LNCAP (cell line): ENCODE measurements around the gene SRRT.
A peak's percentile ranks its signal among the peaks of the same experiment; 100 is the strongest.

ENCODE experiments used
- TF ChIP-seq, protein P1 (sequence below): fragments of 450-650 bp; IDR thresholded peaks from 2 replicates; pipeline ENCODE4 v1.5.1; 2017; ENCODE audit warnings: mild to moderate bottlenecking

SRRT gene, protein sequence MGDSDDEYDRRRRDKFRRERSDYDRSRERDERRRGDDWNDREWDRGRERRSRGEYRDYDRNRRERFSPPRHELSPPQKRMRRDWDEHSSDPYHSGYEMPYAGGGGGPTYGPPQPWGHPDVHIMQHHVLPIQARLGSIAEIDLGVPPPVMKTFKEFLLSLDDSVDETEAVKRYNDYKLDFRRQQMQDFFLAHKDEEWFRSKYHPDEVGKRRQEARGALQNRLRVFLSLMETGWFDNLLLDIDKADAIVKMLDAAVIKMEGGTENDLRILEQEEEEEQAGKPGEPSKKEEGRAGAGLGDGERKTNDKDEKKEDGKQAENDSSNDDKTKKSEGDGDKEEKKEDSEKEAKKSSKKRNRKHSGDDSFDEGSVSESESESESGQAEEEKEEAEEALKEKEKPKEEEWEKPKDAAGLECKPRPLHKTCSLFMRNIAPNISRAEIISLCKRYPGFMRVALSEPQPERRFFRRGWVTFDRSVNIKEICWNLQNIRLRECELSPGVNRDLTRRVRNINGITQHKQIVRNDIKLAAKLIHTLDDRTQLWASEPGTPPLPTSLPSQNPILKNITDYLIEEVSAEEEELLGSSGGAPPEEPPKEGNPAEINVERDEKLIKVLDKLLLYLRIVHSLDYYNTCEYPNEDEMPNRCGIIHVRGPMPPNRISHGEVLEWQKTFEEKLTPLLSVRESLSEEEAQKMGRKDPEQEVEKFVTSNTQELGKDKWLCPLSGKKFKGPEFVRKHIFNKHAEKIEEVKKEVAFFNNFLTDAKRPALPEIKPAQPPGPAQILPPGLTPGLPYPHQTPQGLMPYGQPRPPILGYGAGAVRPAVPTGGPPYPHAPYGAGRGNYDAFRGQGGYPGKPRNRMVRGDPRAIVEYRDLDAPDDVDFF

DNA sequence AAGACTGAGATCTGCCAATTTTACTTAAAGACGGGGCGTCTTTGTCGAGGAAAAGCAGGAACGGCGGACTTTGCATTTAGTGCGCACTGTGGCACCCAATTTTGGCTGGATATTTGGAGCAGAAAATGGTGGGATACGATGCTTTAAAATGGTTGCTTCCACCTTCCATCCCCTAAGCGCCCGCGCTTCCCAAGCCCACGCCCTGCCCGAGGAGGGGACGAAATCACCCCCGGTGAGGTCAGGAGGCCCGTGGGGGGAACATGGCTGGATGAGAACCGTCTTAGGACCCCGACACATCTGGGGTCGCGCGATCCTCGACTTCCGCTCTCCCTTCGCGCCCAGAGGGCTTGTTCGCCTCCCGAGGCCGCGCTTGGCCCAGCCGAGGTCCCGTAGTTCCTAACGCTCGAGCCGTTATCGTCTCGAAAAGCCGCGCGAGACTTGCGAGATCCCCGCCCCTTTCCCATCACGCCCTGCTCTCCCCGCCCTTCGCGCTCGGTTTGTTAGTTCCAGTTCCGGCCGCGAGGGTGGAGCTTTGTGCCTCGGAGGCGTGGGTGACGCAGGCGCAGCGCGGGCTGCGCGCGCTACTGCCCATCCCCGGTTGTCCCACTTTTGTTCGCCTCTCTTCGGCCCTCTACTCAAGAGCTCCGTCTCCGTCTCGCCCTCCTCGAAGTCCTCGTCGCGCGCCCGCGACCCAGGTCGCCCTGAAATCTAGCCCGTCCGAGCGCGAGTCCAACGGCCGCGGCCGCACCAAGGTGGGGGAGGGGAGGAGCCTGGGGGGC, at the start of gene SRRT:
Gene SRRT, plus strand, starts transcription at position 527 of the 779 bp plus-strand sequence. CDS start 488 bp downstream, outside the sequence.
- TF ChIP-seq, protein P1, sequence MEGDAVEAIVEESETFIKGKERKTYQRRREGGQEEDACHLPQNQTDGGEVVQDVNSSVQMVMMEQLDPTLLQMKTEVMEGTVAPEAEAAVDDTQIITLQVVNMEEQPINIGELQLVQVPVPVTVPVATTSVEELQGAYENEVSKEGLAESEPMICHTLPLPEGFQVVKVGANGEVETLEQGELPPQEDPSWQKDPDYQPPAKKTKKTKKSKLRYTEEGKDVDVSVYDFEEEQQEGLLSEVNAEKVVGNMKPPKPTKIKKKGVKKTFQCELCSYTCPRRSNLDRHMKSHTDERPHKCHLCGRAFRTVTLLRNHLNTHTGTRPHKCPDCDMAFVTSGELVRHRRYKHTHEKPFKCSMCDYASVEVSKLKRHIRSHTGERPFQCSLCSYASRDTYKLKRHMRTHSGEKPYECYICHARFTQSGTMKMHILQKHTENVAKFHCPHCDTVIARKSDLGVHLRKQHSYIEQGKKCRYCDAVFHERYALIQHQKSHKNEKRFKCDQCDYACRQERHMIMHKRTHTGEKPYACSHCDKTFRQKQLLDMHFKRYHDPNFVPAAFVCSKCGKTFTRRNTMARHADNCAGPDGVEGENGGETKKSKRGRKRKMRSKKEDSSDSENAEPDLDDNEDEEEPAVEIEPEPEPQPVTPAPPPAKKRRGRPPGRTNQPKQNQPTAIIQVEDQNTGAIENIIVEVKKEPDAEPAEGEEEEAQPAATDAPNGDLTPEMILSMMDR, result no peak

DNA sequence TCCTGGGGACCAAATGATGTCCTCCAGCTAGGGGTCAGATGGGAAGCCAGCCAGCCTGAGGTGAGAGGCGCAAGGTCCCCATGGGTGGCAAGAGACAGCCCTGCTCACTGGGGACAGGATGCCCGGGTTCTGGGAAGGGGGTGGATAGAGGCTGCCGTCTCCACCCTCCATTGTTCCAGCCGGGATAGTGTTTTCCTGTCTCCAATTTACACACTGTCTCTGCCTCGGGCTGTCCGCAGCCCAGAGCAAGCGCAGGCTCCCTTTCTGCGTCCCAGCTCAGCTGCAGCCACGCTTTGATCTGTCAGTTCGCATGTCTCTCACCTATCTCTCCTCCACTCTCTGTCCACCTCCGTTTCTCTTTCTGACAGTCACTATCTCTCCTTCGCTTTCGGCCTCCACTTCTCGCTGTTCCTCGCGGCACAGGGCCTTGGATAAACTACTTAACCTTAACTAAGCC, 49.7 kb upstream of the SRRT start:
- TF ChIP-seq, protein P1, result no peak

DNA sequence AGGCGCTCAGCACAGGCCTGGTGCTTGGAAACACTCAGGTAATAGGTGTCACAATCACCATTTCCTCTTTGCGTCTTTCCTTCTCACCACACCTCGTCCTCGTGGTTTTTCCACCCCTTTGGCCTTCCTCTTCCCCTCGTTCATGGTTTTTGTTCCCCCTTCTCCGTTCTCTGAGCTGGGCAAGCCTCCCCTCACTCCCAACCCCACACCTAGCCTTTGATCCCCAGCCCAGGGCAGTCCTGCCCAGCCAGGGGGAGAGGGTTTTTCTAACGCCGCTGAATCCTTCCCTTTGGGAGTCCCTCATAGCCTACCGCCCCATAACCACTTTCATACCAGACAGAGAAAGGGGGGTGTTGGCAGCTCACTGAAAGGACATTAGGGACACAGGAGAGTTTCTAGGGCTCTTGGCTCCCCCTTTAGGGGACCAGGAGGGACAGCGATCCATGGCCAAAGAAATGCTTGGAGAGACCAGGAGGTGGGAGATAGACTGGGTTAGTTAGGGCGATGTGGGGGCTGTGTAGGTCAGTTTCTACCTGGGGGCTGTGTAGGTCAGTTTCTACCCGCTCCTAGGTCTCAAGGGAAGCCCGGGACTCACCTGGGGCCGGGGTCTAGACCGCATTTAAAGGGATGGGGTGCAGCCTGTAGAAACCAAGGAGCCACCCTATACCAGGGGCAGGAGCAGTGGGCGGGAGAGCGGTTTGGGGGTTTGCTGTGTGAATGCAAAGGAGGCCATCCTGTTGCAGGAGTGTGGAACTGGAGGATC, 49.0 kb upstream of the SRRT start:
- TF ChIP-seq, protein P1, result no peak

DNA sequence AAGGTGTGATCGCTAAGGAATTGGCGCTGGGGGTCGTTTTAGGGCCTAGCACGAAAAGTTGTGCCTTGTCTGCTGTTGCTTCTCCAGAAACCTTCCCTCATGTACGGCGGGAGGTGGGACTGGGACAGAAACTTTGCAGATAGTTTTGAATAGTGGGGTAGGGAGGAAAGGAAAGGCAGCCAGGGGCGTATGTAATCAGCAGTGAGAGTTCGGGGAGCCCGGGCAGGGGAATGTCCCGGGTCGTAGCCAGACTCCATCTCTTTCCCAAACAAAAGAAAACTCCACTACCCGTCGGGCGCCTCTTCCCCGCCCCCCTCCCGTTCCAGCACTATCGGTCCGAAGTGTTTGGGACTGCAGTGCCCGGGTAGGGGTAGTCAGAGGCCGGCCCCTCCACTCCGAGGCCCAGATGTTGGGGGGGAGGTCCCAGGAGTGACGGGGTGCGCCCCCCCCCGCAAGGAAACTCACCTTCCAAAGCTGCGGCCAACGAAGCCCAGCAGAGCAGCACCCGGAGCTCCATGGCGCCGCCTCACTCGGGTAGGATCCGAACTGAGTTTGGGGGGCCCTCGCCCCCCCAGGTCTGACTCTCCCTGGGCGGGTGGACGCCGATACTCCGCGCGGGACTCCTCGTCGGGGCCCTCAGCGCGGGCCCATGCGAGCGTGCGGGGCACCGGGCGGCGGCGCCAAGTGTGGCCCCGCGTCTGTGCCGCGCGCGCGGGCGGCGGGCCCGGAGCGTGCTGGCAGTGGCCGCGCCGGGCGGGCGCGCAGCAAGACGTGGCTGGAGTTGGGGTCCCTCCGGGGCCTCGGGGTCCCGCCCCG, 48.2 kb upstream of the SRRT start:
- TF ChIP-seq, protein P1, result no peak

DNA sequence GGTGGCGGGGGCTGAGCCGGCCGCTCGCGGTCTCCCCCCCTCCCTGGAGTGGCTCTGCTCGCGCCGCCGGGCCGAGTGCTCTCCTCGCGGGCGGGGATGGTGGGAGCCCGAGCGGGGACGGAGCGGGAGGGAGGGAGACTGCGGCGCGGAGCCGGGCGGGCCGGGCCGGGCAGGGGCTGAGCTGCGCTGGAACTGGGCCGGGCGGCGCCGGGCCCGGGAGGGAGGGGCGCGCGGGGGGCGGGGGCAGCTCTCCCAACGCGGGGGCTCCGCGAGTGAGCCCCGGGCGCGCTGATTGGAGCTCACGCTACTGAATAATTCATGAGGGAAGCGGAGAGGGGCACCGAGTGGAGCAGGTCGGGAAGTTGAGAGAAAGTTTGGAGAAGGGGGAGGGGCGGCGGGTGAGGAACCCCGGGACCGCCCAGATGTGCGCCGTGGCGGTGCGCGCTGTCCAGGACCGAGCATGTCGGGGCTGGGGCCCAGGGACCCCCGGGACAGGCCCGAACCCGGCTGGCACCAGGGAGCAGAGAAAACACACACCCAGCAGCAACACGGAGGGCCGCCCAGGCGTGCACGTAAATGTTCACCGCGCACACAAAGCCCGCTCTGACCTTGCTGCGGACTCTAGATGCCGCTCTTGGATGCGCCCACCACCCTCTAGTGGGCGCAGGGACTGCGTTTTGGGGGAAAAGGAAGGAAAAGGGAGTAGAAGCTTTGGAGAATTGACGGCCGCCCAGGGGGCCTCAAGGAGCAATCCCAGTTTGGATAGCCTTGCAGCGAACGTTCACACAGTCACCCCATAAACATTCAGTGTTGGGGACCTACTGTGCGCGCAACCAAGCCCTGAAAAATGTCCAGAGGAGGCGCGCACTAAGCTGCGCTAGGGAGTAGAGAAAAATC, 47.3 kb upstream of the SRRT start, which contains the start of gene EPHB4:
Gene EPHB4, minus strand, starts transcription at position 194 of the 897 bp plus-strand sequence. CDS start 493 bp downstream, outside the sequence.
- TF ChIP-seq, protein P1, result peak; percentile 21; the same call in 1 of the 2 replicates
